GM21717 (cell line): ENCODE results near the gene CCDC112.
"Not testable (repeated sequence)": the region's sequence is repeated elsewhere in the genome, so short reads cannot be mapped to it uniquely, and the experiment has no call there.

ENCODE experiments used
- ATAC-seq: cut with Tn5 transposase; IDR thresholded peaks from one replicate; pipeline ENCODE4 v1.9.1; 2021; ENCODE audit warnings: mild to moderate bottlenecking, moderate library complexity; ENCODE audit not compliant: unreplicated experiment

Gene CCDC112

DNA sequence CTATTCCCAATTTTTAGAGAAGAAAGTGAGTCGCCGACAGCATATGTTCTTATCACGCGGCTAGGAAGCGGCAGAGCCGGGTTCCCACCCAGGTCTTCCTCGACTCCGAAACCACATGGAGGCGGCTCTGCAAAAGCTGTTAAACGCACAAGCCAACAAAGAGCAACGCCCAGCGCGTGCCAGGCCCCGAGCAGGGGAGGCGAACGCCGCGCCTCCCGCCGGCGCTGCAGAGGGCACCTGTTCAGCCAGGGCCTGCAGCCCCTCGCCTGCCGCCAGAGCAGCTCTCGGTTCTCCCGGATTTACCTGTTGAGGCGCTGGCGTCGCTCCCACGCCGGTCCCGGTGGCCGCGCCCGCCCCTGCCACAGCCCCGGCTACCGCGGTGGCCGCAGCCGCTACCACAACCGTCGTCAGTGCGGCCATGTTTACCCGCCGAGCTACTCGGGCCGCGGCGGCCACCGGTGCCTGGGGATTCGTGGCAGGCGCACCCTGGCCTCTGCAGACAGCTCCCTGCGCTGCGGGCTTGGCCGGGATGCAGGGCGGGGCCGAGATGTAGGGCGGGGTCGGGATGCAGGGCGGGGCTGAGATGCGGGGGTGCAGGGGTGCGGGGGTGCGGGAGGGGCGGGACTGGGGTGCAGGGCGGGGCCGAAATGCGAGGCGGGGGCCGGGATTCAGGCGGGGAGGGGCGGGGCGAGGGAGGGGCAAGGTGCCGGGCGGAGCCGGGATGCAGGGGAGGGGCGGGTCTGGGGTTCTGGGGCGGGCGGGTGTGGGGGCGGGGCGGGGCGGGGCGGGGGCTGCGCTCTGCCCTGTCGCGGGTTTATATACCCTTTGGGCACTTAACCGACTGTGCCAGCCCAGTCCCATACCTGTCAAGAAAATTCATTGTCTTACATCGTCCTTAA is at the start of gene CCDC112:
TSS of gene CCDC112 (minus strand) at position 531 of the 899 bp plus-strand sequence. CDS start at position 420, 111 bp downstream.
- peak; percentile 81 for ATAC-seq

DNA sequence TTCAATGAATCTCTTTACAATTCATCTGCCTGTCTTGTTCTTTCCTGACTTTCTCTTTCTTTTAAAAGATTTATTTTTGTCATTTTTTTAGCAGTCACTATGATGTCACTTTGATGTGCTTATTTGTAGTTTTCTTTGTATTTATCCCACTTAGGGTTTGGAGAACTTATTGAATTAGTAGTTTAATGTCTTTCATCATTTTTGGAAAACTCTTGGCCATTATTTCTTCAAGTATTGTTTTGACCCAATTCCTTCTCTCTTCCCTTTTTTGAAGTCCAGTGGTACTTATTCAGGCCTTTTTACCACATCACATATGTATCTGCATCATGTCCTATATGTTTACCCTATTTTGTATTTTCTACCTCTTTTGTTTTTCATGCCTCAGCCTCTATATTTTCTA is 48.9 kb upstream of the CCDC112 start:
- ATAC-seq, result no peak

GRCh38 chr5:115343855-115344254 is 47.4 kb upstream of the CCDC112 start:
- no peak for ATAC-seq

GRCh38 chr5:115342590-115343377 is 46.3 kb upstream of the CCDC112 start:
- ATAC-seq, result no peak

GRCh38 chr5:115341745-115342144 is 45.3 kb upstream of the CCDC112 start:
- ATAC-seq, result no peak

GRCh38 chr5:115338851-115339250 is 42.4 kb upstream of the CCDC112 start:
- no peak for ATAC-seq

DNA sequence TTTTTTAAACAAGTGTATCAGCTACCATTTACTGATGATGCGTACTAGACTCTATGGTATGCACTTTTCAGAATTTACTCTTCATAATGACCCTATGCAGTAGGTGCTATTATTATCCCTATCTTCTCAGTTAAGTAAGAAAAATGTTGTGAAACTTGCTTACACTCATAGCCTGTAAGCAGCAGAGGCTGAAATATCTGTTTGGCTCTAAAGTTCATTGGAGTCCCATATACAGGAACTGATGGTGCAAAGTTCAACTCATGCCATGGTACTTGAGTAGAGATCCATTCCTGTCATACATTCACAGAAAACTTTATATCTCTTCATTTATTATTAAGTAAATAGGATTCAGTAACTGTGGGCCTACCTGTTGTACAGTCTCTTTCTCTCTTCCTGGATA is 41.4 kb upstream of the CCDC112 start:
- no peak for ATAC-seq

GRCh38 chr5:115336964-115337363 is 40.5 kb upstream of the CCDC112 start:
- no peak for ATAC-seq

DNA sequence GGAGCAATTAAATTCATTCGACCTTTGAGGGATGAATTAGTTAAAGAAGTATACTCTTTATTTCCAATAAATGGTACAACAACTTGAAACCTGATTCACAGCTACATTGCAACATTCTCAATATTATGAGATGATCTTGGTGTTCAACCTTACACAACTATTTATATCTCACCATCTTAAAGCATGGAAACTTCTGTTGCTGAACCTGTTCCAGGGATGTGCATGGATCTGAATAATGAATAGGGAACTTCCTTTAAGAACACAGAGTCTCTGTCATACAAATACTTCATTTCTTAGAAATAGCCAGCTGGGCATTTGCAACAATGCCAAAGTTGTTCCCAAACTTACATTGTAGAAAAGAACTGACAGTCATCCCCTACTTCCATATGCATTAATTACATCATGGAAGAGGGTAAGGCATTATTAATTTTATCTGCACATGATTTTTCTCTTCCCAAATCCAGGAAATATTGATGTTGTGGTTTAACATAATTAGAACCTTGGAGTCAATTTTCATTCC is 39.8 kb upstream of the CCDC112 start:
- ATAC-seq, result no peak

GRCh38 chr5:115335301-115335700 is 38.8 kb upstream of the CCDC112 start:
- ATAC-seq, result no peak

DNA sequence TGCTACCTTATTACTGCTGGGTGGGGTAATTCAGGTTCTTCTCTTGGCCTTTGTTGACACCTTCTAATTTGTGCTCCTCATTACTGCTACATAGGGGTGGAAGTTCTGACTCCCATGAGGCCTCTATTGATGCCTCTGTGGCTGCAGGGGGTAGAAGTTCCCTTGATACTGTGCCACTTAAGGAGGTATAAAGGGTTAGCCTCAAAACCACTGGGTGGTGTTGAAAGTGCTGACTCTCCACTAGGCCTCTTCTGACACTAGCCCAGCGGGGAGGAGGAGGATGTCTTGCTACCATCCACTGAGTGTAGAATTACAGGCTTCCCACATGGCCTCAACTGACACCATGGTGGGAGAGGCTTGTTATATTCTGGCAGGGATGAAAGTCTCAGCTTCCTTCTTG is 36.7 kb upstream of the CCDC112 start:
- ATAC-seq, result no peak

- no peak for ATAC-seq
These were observed 34.4 kb upstream of the CCDC112 start for GRCh38 chr5:115330830-115331229.

GRCh38 chr5:115329475-115329874 is 33.0 kb upstream of the CCDC112 start:
- no peak for ATAC-seq

DNA sequence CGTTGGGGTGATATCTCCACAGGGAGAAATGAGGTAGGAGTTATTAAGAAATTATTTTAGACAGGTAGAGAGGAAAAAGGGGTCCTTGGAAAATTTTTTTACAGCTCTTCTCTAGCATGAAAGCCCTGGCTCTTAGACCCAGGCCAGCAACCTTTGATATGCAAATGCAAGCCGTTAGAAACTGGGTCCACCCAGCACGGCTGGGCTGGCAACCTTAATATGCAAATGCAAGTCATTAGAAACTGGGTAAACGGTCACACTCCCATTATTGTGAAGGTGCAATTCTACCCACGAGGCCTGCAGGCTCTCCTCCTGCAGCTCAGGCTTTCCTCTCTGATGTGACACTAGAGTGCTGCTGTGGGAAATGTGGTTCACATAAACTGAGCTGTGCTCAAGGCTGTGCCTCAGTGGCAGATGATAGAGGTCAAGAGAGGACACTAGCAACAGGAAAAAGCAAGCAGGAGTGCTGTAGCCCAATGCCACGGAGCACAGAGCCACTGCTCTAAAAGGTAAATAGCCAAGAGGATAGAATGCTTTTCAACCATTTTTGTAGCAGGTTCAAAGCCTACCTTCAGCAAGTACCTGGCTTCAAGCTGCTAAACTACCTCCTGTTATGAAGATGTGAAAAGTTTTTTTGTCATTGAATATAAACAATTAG is 32.3 kb upstream of the CCDC112 start:
- not testable (repeated sequence) for ATAC-seq

GRCh38 chr5:115325296-115325959 is 29.0 kb upstream of the CCDC112 start:
- ATAC-seq, result no peak

GRCh38 chr5:115324021-115324420 is 27.6 kb upstream of the CCDC112 start:
- no peak for ATAC-seq

DNA sequence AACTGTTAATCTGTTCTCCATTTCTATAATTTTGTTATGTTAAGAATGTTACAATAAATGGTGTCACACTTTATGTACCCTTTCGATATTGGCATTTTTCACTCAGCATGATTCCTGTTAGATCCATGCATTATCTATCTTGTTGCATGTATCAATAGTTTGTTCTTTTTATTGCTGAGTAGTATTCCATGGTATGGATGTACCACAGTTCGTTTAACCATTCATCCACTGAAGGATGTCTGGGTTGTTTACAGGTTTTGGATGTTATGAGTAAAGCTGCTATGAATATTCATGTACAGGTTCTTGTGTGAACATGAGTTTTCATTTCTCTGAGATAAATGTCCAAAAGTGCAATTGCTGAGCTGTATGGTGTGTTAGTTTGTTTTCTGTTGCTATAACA is 26.3 kb upstream of the CCDC112 start:
- ATAC-seq, result no peak

- no peak for ATAC-seq
These were observed 24.9 kb upstream of the CCDC112 start for GRCh38 chr5:115321309-115321708.

DNA sequence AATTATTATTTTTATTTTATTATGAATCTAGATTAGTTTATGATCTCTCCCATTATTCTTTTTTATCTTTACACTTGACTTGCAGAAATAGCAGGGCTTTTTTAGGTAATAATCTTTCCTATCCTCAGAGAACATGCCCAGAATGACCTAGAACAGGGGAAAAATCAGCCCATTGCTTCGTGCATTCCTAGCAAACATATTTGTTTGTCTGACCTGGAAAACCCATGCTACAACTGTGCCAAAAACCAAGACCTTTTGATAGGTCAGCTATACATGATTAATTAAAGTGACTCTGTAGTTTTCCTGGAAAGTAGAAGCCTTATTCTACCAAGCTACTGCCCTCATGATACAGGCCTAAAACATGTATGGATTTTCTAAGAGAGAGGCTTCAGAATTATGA is 24.1 kb upstream of the CCDC112 start:
- no peak for ATAC-seq

DNA sequence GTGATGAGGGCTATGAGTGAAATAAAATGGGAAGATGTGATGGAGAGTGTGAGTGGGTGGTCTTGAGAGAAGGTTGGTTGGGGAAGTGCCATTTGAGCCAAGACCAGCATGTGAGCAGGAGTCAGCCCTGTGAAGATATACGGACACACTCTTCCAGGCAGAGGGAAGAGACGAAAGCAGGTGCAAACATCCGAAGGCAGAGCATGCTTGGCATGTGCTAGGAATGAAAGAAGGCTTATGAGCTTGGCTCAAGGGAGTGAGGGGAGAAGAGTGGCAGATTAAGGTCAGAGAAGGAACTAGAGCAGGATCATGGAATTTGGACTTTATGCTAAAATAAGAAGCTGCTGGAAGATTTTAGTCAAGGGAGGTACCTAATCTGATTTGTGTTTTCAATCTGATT is 23.6 kb upstream of the CCDC112 start:
- no peak for ATAC-seq

DNA sequence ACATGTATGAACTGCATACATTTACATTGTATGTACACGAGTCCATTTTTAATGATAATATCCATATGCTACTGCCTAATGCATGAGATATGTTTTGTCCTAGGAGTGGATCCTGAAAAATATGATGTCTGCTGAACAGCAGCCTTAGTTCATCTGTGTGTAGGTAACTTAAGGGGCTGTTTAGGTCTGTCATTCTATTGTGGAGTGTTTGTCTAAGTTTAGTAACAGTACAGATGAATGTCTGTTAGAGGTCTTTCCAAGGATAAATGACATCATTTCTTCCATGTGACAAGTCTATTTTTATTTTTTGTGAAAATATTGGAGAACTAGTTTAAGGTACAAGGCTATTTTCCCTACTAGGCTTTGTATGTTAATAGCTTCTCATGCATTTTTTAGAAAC is 22.6 kb upstream of the CCDC112 start:
- ATAC-seq, result no peak
